WERI-Rb-1 (cell line): ENCODE results near the gene CEP89.

Source experiments
- DNase-seq: peaks from one replicate; pipeline ENCODE4 v3.0.0-alpha.2; 2020
- H3K27ac ChIP-seq: fragments of 250-450 bp; sonication (Bioruptor Pico); 2 replicates; pipeline ENCODE4 v1.5.1; 2020; ENCODE audit warnings: mild to moderate bottlenecking, moderate library complexity
- H3K27me3 ChIP-seq: fragments of 250-450 bp; sonication (Bioruptor Pico); 2 replicates; pipeline ENCODE4 v1.5.1; 2021; ENCODE audit warnings: mild to moderate bottlenecking, low read depth, moderate library complexity; ENCODE audit not compliant: insufficient read depth, severe bottlenecking
- H3K36me3 ChIP-seq: fragments of 250-450 bp; sonication (Bioruptor Pico); 2 replicates; pipeline ENCODE4 v1.5.1; 2020; ENCODE audit warnings: mild to moderate bottlenecking, moderate library complexity
- H3K4me3 ChIP-seq: 2 replicates; pipeline ENCODE4 v1.5.1; 2011; ENCODE audit warnings: low read depth, mild to moderate bottlenecking, control low read depth, low read length
- H3K9me3 ChIP-seq: fragments of 250-450 bp; sonication (Bioruptor Pico); 2 replicates; pipeline ENCODE4 v1.5.1; 2021; ENCODE audit warnings: mild to moderate bottlenecking, moderate library complexity; ENCODE audit not compliant: severe bottlenecking
- CTCF ChIP-seq: IDR thresholded peaks from 2 replicates; pipeline ENCODE4 v1.5.1; 2011; ENCODE audit warnings: low read depth, mild to moderate bottlenecking, control low read depth, inconsistent platforms, low read length

The CEP89 gene

GRCh38 chr19:32936065-32936464 is 35.7 kb downstream of the CEP89 start:
- H3K27ac ChIP-seq = no peak overlapping the region
- H3K27me3 ChIP-seq = no peaks in the 10 kb centered on the region
- H3K9me3 ChIP-seq = no peaks in the 10 kb centered on the region
- no peak for TF ChIP-seq CTCF
- no peak for DNase-seq
- peaks cover 3% of the 10 kb centered on the region for H3K36me3 ChIP-seq
- H3K4me3 ChIP-seq = no peak overlapping the region

- TF ChIP-seq CTCF = no peak
- Histone ChIP-seq H3K27me3 (no peaks in the 10 kb centered on the region), H3K9me3 (no peaks in the 10 kb centered on the region), H3K27ac (no peak overlapping the region), H3K36me3 (peaks cover 3% of the 10 kb centered on the region), H3K4me3 (no peak overlapping the region)
- no peak for DNase-seq
Observed at GRCh38 chr19:32935629-32936028, 36.1 kb downstream of the CEP89 start.

GRCh38 chr19:32933571-32933970 is 38.2 kb downstream of the CEP89 start:
- Histone ChIP-seq H3K27ac (no peak overlapping the region), H3K4me3 (no peak overlapping the region), H3K9me3 (no peaks in the 10 kb centered on the region), H3K27me3 (no peaks in the 10 kb centered on the region), H3K36me3 (peaks cover 3% of the 10 kb centered on the region)
- TF ChIP-seq CTCF = no peak
- no peak for DNase-seq

GRCh38 chr19:32930567-32930966 is 41.2 kb downstream of the CEP89 start:
- Histone ChIP-seq H3K9me3 (no peaks in the 10 kb centered on the region), H3K27me3 (no peaks in the 10 kb centered on the region), H3K4me3 (no peak overlapping the region), H3K36me3 (peaks cover 3% of the 10 kb centered on the region), H3K27ac (no peak overlapping the region)
- DNase-seq = no peak
- TF ChIP-seq CTCF = no peak

- no peak overlapping the region for H3K27ac ChIP-seq
- H3K4me3 ChIP-seq = no peak overlapping the region
- no peaks in the 10 kb centered on the region for H3K9me3 ChIP-seq
- no peak for DNase-seq
- peaks cover 5% of the 10 kb centered on the region for H3K36me3 ChIP-seq
- H3K27me3 ChIP-seq = no peaks in the 10 kb centered on the region
- no peak for TF ChIP-seq CTCF
Observed at GRCh38 chr19:32928806-32929205, 43.0 kb downstream of the CEP89 start.

- no peak for DNase-seq
- Histone ChIP-seq H3K27ac (no peak overlapping the region), H3K36me3 (peaks cover 5% of the 10 kb centered on the region), H3K27me3 (no peaks in the 10 kb centered on the region), H3K9me3 (no peaks in the 10 kb centered on the region), H3K4me3 (no peak overlapping the region)
- TF ChIP-seq CTCF = no peak
Observed at GRCh38 chr19:32924200-32924599, 47.6 kb downstream of the CEP89 start.
